BJ (cell line): Measurements from ENCODE around the gene DNAAF2. TPM values are rescaled to one million over a fixed set of nuclear protein-coding genes. Genes with fewer than 3 reads are reported as not detected.
A peak's percentile ranks its signal among the peaks of the same experiment; 100 is the strongest.

Source experiments
- CTCF ChIA-PET: fragments of 350-600 bp; formaldehyde crosslinking; extraction: SDS; loops from one replicate; lab custom pipeline; 2021; ENCODE audit warnings: antibody characterized with exemption, inconsistent platforms; lab: Yijun Ruan, JAX
- POLR2A ChIA-PET: fragments of 300-600 bp; sonication (Branson Sonifier 250); formaldehyde crosslinking; extraction: SDS; loops from one replicate; lab custom pipeline; 2021; ENCODE audit warnings: antibody characterized with exemption; lab: Charles Lee
- DNase-seq: peaks from one replicate; pipeline ENCODE4 v3.0.0-alpha.2; 2011; ENCODE audit warnings: low read depth
- H3K27me3 ChIP-seq: 2 replicates; pipeline ENCODE4 v1.6.0; 2011; ENCODE audit warnings: low read length; ENCODE audit not compliant: control insufficient read depth, insufficient read depth
- H3K36me3 ChIP-seq: 2 replicates; pipeline ENCODE4 v1.5.1; 2011; ENCODE audit warnings: low read length; ENCODE audit not compliant: control insufficient read depth, insufficient read depth
- H3K4me3 ChIP-seq: 2 replicates; pipeline ENCODE4 v1.5.1; 2011; ENCODE audit warnings: low read depth, mild to moderate bottlenecking, control low read depth, low read length
- CTCF ChIP-seq: IDR thresholded peaks from 2 replicates; pipeline ENCODE4 v1.5.1; 2011; ENCODE audit warnings: low read depth, mild to moderate bottlenecking, control low read depth, inconsistent platforms, low read length, moderate library complexity; ENCODE audit not compliant: insufficient read depth
- polyA plus RNA-seq: library from polyadenylated mRNA; depleted of rRNA; stranded (reverse); fragments of >200 nt; gene quantifications from 2 replicates; pipeline ENCODE4 v1.2.3, GENCODE V29; 2011

DNAAF2 gene
- polyA plus RNA-seq, 1 experiment: 3.6 TPM

DNA sequence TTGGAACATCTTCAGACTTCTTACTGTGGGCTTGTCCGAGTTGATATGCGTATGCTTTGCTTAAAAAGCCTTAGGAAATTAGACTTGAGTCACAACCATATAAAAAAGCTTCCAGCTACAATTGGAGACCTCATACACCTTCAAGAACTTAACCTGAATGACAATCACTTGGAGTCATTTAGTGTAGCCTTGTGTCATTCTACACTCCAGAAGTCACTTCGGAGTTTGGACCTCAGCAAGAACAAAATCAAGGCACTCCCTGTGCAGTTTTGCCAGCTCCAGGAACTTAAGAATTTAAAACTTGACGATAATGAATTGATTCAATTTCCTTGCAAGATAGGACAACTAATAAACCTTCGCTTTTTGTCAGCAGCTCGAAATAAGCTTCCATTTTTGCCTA, 27.5 kb downstream of the DNAAF2 start:
- no peak for TF ChIP-seq CTCF
- Histone ChIP-seq H3K4me3 (no peak overlapping the region), H3K36me3 (no peaks in the 10 kb centered on the region), H3K27me3 (no peaks in the 10 kb centered on the region)
- no peak for DNase-seq
- POLR2A ChIA-PET: no interaction called here
- CTCF ChIA-PET: interaction anchor here (0.9 kb wide), 1 partner anchor 21 kb away, joined by 4 read pairs; no protein-coding TSS in a partner anchor

DNA sequence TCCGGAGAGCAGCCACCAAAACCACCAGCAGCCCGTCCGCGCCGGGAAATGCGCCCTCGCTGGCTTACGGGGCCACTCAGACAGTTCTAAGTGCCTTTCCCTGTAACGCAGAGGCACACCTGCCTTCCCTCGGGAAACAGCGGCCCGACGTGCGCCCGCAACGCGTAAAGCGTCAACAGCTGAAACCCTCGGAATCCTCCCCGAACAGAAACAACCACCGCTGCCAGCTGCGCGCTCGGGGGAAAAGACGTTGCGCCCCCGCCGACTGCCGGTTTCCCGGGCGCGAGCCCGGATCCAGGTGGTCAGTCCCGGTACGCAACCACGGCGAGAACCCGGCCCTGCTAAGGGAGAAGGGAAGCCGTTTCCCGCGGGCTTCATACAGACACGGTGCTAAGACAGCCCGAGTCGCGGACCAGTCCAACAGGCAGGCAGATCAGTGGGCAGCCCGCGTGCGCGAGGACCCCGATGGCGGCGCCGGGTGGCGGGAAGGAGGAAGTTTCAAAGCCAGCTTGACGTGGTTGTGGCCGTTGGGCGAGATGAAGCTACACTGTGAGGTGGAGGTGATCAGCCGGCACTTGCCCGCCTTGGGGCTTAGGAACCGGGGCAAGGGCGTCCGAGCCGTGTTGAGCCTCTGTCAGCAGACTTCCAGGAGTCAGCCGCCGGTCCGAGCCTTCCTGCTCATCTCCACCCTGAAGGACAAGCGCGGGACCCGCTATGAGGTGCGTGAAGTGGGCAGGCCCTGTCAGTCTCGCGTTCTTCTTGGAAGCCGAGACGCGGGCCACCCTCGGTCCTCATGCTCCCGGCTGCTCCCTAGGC, 36.4 kb downstream of the DNAAF2 start, which contains the start of gene LRR1:
TSS of gene LRR1 (plus strand) at position 456 of the 816 bp plus-strand sequence. CDS start at position 537, 81 bp downstream.
- POLR2A ChIA-PET: interaction anchor here (0.5 to 1.3 kb wide), 3 partner anchors 12 to 22 kb away, joined by 3 to 4 read pairs (median 3); partner anchors contain the start of genes MGAT2, RPL36AL and RPS29
- no peak for TF ChIP-seq CTCF
- H3K4me3 ChIP-seq: peak within 1 kb of the TSS; percentile 96
- DNase-seq: no peak
- no peaks in the 10 kb centered on the region for H3K36me3 ChIP-seq
- CTCF ChIA-PET: interaction anchor here (0.8 to 1.8 kb wide), 6 partner anchors 11 to 254 kb away, joined by 3 to 19 read pairs (median 4); partner anchors contain the start of genes MGAT2, NEMF, RPL36AL and RPS29
- H3K27me3 ChIP-seq: no peaks in the 10 kb centered on the region

GRCh38 chr14:49598189-49598484, 36.9 kb downstream of the DNAAF2 start:
- Histone ChIP-seq H3K4me3 (peak overlapping the region; percentile 96), H3K36me3 (no peaks in the 10 kb centered on the region), H3K27me3 (no peaks in the 10 kb centered on the region)
- POLR2A ChIA-PET: interaction anchor here (1.3 kb wide), 1 partner anchor 12 kb away, joined by 4 read pairs; the partner anchor contains the start of gene RPS29
- no peak for TF ChIP-seq CTCF
- CTCF ChIA-PET: interaction anchor here (1.0 to 1.8 kb wide), 4 partner anchors 11 to 255 kb away, joined by 3 to 19 read pairs (median 4); partner anchors contain the start of genes MGAT2, NEMF, RPL36AL and RPS29
- DNase-seq: no peak

DNA sequence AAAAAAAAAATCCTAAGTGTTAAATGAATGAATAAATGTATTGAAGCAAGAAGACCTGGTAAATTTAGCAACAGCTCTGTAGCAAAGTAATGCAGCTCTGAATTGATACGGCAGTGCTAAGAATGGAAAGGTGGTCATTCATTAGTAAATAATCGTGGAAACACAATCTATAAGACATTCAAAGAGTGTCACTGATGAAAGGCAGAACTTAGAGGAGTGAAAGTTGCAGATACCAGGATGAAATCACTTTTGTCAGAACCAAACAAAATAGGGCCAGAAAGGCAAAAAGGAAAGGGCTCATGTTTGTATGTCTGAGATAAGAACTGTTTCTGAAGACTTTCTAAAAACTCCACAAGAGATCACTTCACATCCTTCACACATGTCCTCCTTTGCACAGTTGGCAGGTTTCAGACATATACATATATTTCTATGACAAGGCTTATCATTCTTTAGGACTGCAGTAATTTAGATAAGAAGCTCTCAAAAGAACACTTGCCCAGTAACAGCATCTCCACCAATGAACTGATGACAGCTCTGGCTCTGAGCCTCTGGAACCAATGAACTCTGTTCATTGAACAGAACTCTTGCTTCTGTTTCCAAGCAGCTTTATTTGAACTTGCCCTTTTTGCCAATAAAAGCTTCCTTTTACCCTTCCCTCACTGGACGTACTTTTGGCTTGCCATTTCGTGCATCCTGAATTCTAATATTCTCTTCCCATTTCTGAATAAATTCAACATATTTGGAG, 40.5 kb downstream of the DNAAF2 start:
- DNase-seq: no peak
- Histone ChIP-seq H3K36me3 (no peaks in the 10 kb centered on the region), H3K27me3 (no peaks in the 10 kb centered on the region), H3K4me3 (no peak overlapping the region)
- ChIA-PET POLR2A (interaction anchor here (0.7 kb wide), 1 partner anchor 8 kb away, joined by 3 read pairs; the partner anchor contains the start of gene RPS29), CTCF (interaction anchor here (0.8 to 2.6 kb wide), 2 partner anchors 8 to 9 kb away, joined by 3 to 8 read pairs; partner anchors contain the start of gene RPS29)
- TF ChIP-seq CTCF: no peak
